Liver (tissue), 3 donors: Measurements from ENCODE around the gene AGT.

Source experiments
- EGR1 ChIP-seq, 2 donors: IDR thresholded peaks; 2 replicates each; pipeline ENCODE4 v1.6.1; 2016 to 2018; ENCODE audit warnings: antibody characterized with exemption in 2 of 2, low read depth in 2 of 2
- MAX ChIP-seq: IDR thresholded peaks from 2 replicates; pipeline ENCODE4 v1.6.1; 2016; ENCODE audit warnings: antibody characterized with exemption
- RAD21 ChIP-seq, 2 donors: IDR thresholded peaks; 2 replicates each; pipeline ENCODE4 v1.6.1; 2016; ENCODE audit warnings: antibody characterized with exemption in 2 of 2, mild to moderate bottlenecking in 2 of 2
- SP1 ChIP-seq: IDR thresholded peaks from 2 replicates; pipeline ENCODE4 v1.6.1; 2018; ENCODE audit warnings: antibody characterized with exemption, mild to moderate bottlenecking
- TAF1 ChIP-seq: conservative IDR thresholded peaks from 2 replicates; pipeline ENCODE4 v1.6.1; 2016; ENCODE audit warnings: antibody characterized with exemption, mild to moderate bottlenecking
- YY1 ChIP-seq: IDR thresholded peaks from 2 replicates; pipeline ENCODE4 v1.6.1; 2016; ENCODE audit warnings: antibody characterized with exemption, mild to moderate bottlenecking
- TF ChIP-seq, protein P1 (sequence below): fragments of 150-350 bp; IDR thresholded peaks from 2 replicates; pipeline ENCODE4 v1.5.1; 2017; ENCODE audit warnings: improper control_type of control experiment, low read depth, low read length; ENCODE audit not compliant: missing input control
- TF ChIP-seq, protein P2 (sequence below): IDR thresholded peaks from 2 replicates; pipeline ENCODE4 v1.6.1; 2016; ENCODE audit warnings: antibody characterized with exemption, mild to moderate bottlenecking
- donor health status: healthy.
- donor health status: healthy.

- TF ChIP-seq, protein P1, sequence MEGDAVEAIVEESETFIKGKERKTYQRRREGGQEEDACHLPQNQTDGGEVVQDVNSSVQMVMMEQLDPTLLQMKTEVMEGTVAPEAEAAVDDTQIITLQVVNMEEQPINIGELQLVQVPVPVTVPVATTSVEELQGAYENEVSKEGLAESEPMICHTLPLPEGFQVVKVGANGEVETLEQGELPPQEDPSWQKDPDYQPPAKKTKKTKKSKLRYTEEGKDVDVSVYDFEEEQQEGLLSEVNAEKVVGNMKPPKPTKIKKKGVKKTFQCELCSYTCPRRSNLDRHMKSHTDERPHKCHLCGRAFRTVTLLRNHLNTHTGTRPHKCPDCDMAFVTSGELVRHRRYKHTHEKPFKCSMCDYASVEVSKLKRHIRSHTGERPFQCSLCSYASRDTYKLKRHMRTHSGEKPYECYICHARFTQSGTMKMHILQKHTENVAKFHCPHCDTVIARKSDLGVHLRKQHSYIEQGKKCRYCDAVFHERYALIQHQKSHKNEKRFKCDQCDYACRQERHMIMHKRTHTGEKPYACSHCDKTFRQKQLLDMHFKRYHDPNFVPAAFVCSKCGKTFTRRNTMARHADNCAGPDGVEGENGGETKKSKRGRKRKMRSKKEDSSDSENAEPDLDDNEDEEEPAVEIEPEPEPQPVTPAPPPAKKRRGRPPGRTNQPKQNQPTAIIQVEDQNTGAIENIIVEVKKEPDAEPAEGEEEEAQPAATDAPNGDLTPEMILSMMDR = no peak
- no peak for TF ChIP-seq RAD21 (IDR thresholded peaks at IDR 0.05)
- no peak for TF ChIP-seq YY1
- TF ChIP-seq MAX = no peak
- TF ChIP-seq, protein P2, sequence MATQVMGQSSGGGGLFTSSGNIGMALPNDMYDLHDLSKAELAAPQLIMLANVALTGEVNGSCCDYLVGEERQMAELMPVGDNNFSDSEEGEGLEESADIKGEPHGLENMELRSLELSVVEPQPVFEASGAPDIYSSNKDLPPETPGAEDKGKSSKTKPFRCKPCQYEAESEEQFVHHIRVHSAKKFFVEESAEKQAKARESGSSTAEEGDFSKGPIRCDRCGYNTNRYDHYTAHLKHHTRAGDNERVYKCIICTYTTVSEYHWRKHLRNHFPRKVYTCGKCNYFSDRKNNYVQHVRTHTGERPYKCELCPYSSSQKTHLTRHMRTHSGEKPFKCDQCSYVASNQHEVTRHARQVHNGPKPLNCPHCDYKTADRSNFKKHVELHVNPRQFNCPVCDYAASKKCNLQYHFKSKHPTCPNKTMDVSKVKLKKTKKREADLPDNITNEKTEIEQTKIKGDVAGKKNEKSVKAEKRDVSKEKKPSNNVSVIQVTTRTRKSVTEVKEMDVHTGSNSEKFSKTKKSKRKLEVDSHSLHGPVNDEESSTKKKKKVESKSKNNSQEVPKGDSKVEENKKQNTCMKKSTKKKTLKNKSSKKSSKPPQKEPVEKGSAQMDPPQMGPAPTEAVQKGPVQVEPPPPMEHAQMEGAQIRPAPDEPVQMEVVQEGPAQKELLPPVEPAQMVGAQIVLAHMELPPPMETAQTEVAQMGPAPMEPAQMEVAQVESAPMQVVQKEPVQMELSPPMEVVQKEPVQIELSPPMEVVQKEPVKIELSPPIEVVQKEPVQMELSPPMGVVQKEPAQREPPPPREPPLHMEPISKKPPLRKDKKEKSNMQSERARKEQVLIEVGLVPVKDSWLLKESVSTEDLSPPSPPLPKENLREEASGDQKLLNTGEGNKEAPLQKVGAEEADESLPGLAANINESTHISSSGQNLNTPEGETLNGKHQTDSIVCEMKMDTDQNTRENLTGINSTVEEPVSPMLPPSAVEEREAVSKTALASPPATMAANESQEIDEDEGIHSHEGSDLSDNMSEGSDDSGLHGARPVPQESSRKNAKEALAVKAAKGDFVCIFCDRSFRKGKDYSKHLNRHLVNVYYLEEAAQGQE = no peak
- no peak for TF ChIP-seq EGR1 (IDR thresholded peaks at IDR 0.05; ENCODE audit: low read depth in 2 of 2)
- TF ChIP-seq TAF1 = no peak
- no peak for TF ChIP-seq SP1
Measured at GRCh38 chr1:230690101-230690500, 23.8 kb downstream of the AGT start.
